H9 (cell line): Measurements from ENCODE around the gene NCAPH2. TPM values are rescaled to one million over a fixed set of nuclear protein-coding genes. Genes with fewer than 3 reads are reported as not detected.

Experiments used
- DNase-seq: peaks from one replicate; pipeline ENCODE4 v3.0.0-alpha.2; 2017
- H2AFZ ChIP-seq: one replicate; pipeline ENCODE4 v1.6.1; 2013; ENCODE audit warnings: mild to moderate bottlenecking, low read length, control low read depth, moderate library complexity
- H2AK5ac ChIP-seq: 2 replicates; pipeline ENCODE4 v1.6.1; 2013; ENCODE audit warnings: low read length, control low read depth, mixed read lengths; ENCODE audit not compliant: insufficient read length
- H2BK120ac ChIP-seq: one replicate; pipeline ENCODE4 v1.6.1; 2013; ENCODE audit warnings: low read depth, mild to moderate bottlenecking, low read length, control low read depth, inconsistent platforms; ENCODE audit not compliant: poor library complexity, severe bottlenecking
- H2BK12ac ChIP-seq: 2 replicates; pipeline ENCODE4 v1.6.1; 2013; ENCODE audit warnings: low read length, control low read depth, mixed read lengths, low read depth; ENCODE audit not compliant: insufficient read length
- H2BK15ac ChIP-seq: 2 replicates; pipeline ENCODE4 v1.6.1; 2013; ENCODE audit warnings: low read depth, low read length, control low read depth
- H2BK20ac ChIP-seq: one replicate; pipeline ENCODE4 v1.6.1; 2013; ENCODE audit warnings: low read depth, mild to moderate bottlenecking, low read length, control low read depth, inconsistent platforms; ENCODE audit not compliant: poor library complexity, severe bottlenecking
- H2BK5ac ChIP-seq: 2 replicates; pipeline ENCODE4 v1.6.1; 2013; ENCODE audit warnings: low read length, control low read depth, mixed read lengths; ENCODE audit not compliant: insufficient read length
- H3K14ac ChIP-seq: 2 replicates; pipeline ENCODE4 v1.6.1; 2013; ENCODE audit warnings: low read length, control low read depth; ENCODE audit not compliant: insufficient read depth
- H3K18ac ChIP-seq: 2 replicates; pipeline ENCODE4 v1.6.1; 2013; ENCODE audit warnings: low read depth, mild to moderate bottlenecking, mixed read lengths, low read length, control low read depth; ENCODE audit not compliant: insufficient read length
- H3K23ac ChIP-seq: 2 replicates; pipeline ENCODE4 v1.6.1; 2013; ENCODE audit warnings: low read length, control low read depth, mixed read lengths, low read depth; ENCODE audit not compliant: insufficient read length
- H3K23me2 ChIP-seq: 2 replicates; pipeline ENCODE4 v1.6.1; 2013; ENCODE audit warnings: low read depth, mild to moderate bottlenecking, mixed read lengths, low read length, control low read depth; ENCODE audit not compliant: insufficient read length, poor library complexity, severe bottlenecking
- H3K27ac ChIP-seq: 2 replicates; pipeline ENCODE4 v1.5.1; 2013; ENCODE audit warnings: low read length, control low read depth, mixed read lengths, low read depth; ENCODE audit not compliant: insufficient read length
- H3K27me3 ChIP-seq: 2 replicates; pipeline ENCODE4 v1.6.1; 2013; ENCODE audit warnings: low read length, control low read depth, inconsistent platforms; ENCODE audit not compliant: insufficient read depth
- H3K4ac ChIP-seq: 2 replicates; pipeline ENCODE4 v1.6.1; 2013; ENCODE audit warnings: low read depth, mild to moderate bottlenecking, control low read depth, inconsistent platforms, low read length, moderate library complexity
- H3K4me1 ChIP-seq: 2 replicates; pipeline ENCODE4 v1.6.1; 2013; ENCODE audit warnings: low read length, control low read depth, inconsistent platforms; ENCODE audit not compliant: insufficient read depth
- H3K4me2 ChIP-seq: 2 replicates; pipeline ENCODE4 v1.6.1; 2013; ENCODE audit warnings: low read length, control low read depth, mixed read lengths; ENCODE audit not compliant: insufficient read length, insufficient read depth
- H3K56ac ChIP-seq: 2 replicates; pipeline ENCODE4 v1.6.1; 2013; ENCODE audit warnings: low read depth, mild to moderate bottlenecking, mixed read lengths, low read length, control low read depth; ENCODE audit not compliant: insufficient read length
- H3K79me1 ChIP-seq: 2 replicates; pipeline ENCODE4 v1.6.1; 2013; ENCODE audit warnings: low read depth, mild to moderate bottlenecking, moderate library complexity, low read length, control low read depth, inconsistent platforms; ENCODE audit not compliant: insufficient read depth, poor library complexity, severe bottlenecking
- H3K79me2 ChIP-seq: 2 replicates; pipeline ENCODE4 v1.6.1; 2013; ENCODE audit warnings: low read length, control low read depth, inconsistent platforms; ENCODE audit not compliant: insufficient read depth
- H3K9ac ChIP-seq: 2 replicates; pipeline ENCODE4 v1.6.1; 2013; ENCODE audit warnings: low read length, control low read depth, mixed read lengths; ENCODE audit not compliant: insufficient read length; ENCODE audit errors: extremely low read depth
- H3K9me3 ChIP-seq: one replicate; pipeline ENCODE4 v1.6.1; 2013; ENCODE audit warnings: low read depth, low read length, inconsistent platforms; ENCODE audit not compliant: control insufficient read depth
- H3T11ph ChIP-seq: one replicate; pipeline ENCODE4 v1.6.1; 2013; ENCODE audit warnings: mild to moderate bottlenecking, low read length, control low read depth, inconsistent platforms
- H4K20me1 ChIP-seq: one replicate; pipeline ENCODE4 v1.6.1; 2013; ENCODE audit not compliant: control insufficient read depth, insufficient read length, insufficient read depth
- H4K5ac ChIP-seq: 2 replicates; pipeline ENCODE4 v1.6.1; 2013; ENCODE audit warnings: low read depth, mild to moderate bottlenecking, mixed read lengths, low read length, control low read depth; ENCODE audit not compliant: insufficient read length
- H4K8ac ChIP-seq: replicated peaks from 2 replicates; pipeline ENCODE4 v1.6.1; 2013; ENCODE audit warnings: low read length, control low read depth, mixed read lengths, low read depth; ENCODE audit not compliant: insufficient read length
- H4K91ac ChIP-seq: 2 replicates; pipeline ENCODE4 v1.6.1; 2013; ENCODE audit warnings: low read depth, mild to moderate bottlenecking, moderate library complexity, mixed read lengths, low read length, control low read depth; ENCODE audit not compliant: insufficient read length
- H3K27ac Mint-ChIP-seq, 3 experiments: 2 replicates in 2 of 3; 3 replicates in 1 of 3; pipeline ENCODE4 v1.8.0; 2020 to 2021; ENCODE audit warnings: mixed read lengths in 3 of 3, mild to moderate bottlenecking in 1 of 3, moderate library complexity in 1 of 3
- H3K27me3 Mint-ChIP-seq: 2 replicates; pipeline ENCODE4 v1.8.0; 2021; ENCODE audit warnings: low read depth, mild to moderate bottlenecking, moderate library complexity, mixed read lengths
- H3K36me3 Mint-ChIP-seq, 3 experiments: 2 replicates in 2 of 3; 3 replicates in 1 of 3; pipeline ENCODE4 v1.8.0; 2020 to 2021; ENCODE audit warnings: low read depth in 3 of 3, mixed read lengths in 3 of 3; ENCODE audit not compliant: insufficient read depth in 1 of 3
- H3K4me1 Mint-ChIP-seq, 2 experiments: 2 replicates each; pipeline ENCODE4 v1.8.0; 2020; ENCODE audit warnings: mixed read lengths in 2 of 2
- H3K4me3 Mint-ChIP-seq, 2 experiments: 2 replicates in 1 of 2; 3 replicates in 1 of 2; pipeline ENCODE4 v1.8.0; 2020 to 2021; ENCODE audit warnings: mild to moderate bottlenecking in 2 of 2, mixed read lengths in 2 of 2, moderate library complexity in 1 of 2
- H3K9me3 Mint-ChIP-seq, 2 experiments: 2 replicates in 1 of 2; 3 replicates in 1 of 2; pipeline ENCODE4 v1.8.0; 2020; ENCODE audit warnings: mild to moderate bottlenecking in 2 of 2, mixed read lengths in 2 of 2, moderate library complexity in 1 of 2
- WGBS: extraction: QIAGEN DNeasy Blood & Tissue Kit; methylation state at CpG from one replicate; pipeline ENCODE4 v1.1.7; 2013; ENCODE audit warnings: missing lambda C conversion rate, low lambda C conversion rate, mixed read lengths; ENCODE audit not compliant: insufficient read length; ENCODE audit errors: extremely low coverage; 5-methylcytosine and 5-hydroxymethylcytosine counted together
- total RNA-seq: library from RNA; stranded (reverse); gene quantifications from 2 replicates; pipeline ENCODE4 v1.2.1, GENCODE V29; 2021
- TF ChIP-seq, protein P1 (sequence below): fragments of 200-600 bp; sonication (generic); conservative IDR thresholded peaks from 3 replicates; pipeline ENCODE4 v1.8.0; 2021; ENCODE audit warnings: antibody characterized with exemption, mild to moderate bottlenecking

NCAPH2 gene
- total RNA-seq, 1 experiment from 2014 or later = 76.2 TPM

DNA sequence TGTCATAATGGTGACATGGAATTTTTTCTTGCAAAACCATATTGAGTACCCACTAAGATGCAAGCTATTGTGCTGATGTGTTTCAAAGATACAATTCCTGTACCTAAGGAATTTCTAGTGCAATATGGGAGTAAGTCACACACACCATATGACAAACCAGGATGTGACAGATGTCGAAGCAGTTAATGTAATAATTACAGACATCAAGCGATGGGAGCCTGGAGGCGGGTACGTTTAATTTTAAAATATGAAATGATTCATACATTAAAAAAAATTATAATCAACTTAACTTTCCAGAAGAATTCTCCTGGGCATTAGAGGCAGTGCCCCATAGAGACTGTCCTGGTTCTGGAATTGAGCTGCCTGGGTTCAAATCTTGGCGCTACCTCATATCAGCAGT is 48.7 kb downstream of the NCAPH2 start:
- H3K4me1 ChIP-seq = no peaks in the 10 kb centered on the region
- H3K36me3 Mint-ChIP-seq = no peaks in the 10 kb centered on the region
- H3K9me3 Mint-ChIP-seq = no peaks in the 10 kb centered on the region
- no peak overlapping the region for H3K14ac ChIP-seq
- H3K4ac ChIP-seq = no peak overlapping the region
- no peaks in the 10 kb centered on the region for H3K23me2 ChIP-seq
- H4K20me1 ChIP-seq = no peaks in the 10 kb centered on the region
- H4K91ac ChIP-seq = no peak overlapping the region
- H3K79me2 ChIP-seq = no peaks in the 10 kb centered on the region
- no peak overlapping the region for H3K27ac Mint-ChIP-seq
- peaks cover 32% of the 10 kb centered on the region for H3K27me3 Mint-ChIP-seq
- H3T11ph ChIP-seq = no peak overlapping the region
- H2BK12ac ChIP-seq = no peak overlapping the region
- no peak overlapping the region for H3K4me2 ChIP-seq
- H3K4me1 Mint-ChIP-seq = peaks cover 13 to 15% of the 10 kb centered on the region in 2 experiments
- H4K5ac ChIP-seq = no peak overlapping the region
- no peaks in the 10 kb centered on the region for H3K9me3 ChIP-seq
- H3K4me3 Mint-ChIP-seq = no peak overlapping the region
- no peaks in the 10 kb centered on the region for H3K27me3 ChIP-seq
- H3K27ac ChIP-seq = no peak overlapping the region
- no peak overlapping the region for H2BK20ac ChIP-seq
- no peak overlapping the region for H4K8ac ChIP-seq
- H3K9ac ChIP-seq = no peak overlapping the region
- H2BK15ac ChIP-seq = no peak overlapping the region
- WGBS = no CpG with 5 or more reads among the region's 5 CpGs
- H3K56ac ChIP-seq = no peak overlapping the region
- no peak for DNase-seq
- H2BK120ac ChIP-seq = no peak overlapping the region
- no peak overlapping the region for H2AFZ ChIP-seq
- no peak overlapping the region for H2BK5ac ChIP-seq
- no peak overlapping the region for H3K18ac ChIP-seq
- no peak overlapping the region for H2AK5ac ChIP-seq
- H3K79me1 ChIP-seq = no peaks in the 10 kb centered on the region
- TF ChIP-seq, protein P1, sequence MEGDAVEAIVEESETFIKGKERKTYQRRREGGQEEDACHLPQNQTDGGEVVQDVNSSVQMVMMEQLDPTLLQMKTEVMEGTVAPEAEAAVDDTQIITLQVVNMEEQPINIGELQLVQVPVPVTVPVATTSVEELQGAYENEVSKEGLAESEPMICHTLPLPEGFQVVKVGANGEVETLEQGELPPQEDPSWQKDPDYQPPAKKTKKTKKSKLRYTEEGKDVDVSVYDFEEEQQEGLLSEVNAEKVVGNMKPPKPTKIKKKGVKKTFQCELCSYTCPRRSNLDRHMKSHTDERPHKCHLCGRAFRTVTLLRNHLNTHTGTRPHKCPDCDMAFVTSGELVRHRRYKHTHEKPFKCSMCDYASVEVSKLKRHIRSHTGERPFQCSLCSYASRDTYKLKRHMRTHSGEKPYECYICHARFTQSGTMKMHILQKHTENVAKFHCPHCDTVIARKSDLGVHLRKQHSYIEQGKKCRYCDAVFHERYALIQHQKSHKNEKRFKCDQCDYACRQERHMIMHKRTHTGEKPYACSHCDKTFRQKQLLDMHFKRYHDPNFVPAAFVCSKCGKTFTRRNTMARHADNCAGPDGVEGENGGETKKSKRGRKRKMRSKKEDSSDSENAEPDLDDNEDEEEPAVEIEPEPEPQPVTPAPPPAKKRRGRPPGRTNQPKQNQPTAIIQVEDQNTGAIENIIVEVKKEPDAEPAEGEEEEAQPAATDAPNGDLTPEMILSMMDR = no peak
- no peak overlapping the region for H3K23ac ChIP-seq
